Activated CD4-positive, alpha-beta T cell treated with anti-CD3 and anti-CD28 coated beads for 48 hours (primary cell): ENCODE measurements around the gene PTBP3.
"Not testable (repeated sequence)": the region's sequence is repeated elsewhere in the genome, so short reads cannot be mapped to it uniquely, and the experiment has no call there.

Source experiments
- DNase-seq: peaks from one replicate; pipeline ENCODE4 v3.0.0-alpha.2; 2020

The PTBP3 gene

DNA sequence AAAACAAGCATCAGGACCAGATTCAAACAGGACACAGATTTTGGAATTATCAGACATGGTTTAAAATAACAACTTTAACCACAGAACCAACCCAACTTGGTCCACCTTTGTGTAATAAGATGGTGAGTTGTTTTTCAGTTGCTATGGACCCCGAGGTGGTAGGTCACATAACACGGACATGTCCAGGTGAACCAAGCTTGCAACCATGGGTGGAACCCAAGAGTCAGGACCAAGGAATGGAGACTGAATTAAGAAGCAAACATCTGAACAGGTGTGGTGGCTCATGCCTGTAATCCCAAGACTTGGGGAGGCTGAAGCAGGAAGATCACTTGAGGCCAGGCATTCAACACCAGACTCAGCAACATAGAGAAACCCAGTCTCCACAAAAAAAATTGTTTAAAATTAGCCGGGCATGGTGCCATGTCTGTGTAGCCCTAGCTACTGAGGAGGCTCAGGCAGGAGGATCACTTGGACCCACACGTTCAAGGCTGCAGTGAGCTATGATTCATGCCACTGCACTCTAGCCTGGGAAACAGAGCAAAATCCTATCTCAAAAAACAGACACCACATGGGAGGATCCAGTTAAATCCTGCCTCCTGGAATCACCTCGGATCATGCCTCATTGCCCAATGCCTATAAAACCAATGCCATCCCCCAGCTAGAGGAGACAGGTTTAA is 10.6 kb downstream of the PTBP3 start:
- DNase-seq = no peak

DNA sequence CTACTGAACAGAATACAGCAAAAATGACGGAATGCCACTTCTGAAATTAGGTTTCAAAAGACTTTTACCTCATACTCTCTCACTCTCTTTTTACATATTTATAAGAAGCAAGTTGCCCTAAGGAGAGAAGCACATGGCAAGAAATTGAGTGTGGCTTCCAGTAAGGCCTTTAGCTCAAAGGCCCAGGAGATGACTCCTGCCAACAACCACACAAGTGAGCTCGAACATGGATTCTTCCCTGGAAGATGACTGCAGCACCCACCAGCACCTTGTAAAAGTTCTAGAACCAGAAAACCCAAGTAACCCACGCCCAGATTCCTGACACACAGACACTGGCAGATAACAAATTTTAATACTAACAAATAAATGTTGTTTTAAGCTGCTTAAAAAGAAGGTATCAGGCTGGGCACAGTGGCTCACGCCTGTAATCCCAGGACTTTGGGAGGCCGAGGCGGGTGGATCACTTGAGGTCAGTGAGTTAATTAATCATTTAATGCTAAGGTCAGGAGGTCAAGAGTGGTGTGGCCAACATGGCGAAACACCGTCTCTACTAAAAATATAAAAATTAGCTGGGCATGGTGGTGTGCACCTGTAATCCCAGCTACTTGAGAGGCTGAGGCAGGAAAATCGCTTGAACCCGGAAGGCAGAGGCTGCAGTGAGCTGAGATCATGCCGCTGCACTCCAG is 17.0 kb downstream of the PTBP3 start:
- no peak for DNase-seq

DNA sequence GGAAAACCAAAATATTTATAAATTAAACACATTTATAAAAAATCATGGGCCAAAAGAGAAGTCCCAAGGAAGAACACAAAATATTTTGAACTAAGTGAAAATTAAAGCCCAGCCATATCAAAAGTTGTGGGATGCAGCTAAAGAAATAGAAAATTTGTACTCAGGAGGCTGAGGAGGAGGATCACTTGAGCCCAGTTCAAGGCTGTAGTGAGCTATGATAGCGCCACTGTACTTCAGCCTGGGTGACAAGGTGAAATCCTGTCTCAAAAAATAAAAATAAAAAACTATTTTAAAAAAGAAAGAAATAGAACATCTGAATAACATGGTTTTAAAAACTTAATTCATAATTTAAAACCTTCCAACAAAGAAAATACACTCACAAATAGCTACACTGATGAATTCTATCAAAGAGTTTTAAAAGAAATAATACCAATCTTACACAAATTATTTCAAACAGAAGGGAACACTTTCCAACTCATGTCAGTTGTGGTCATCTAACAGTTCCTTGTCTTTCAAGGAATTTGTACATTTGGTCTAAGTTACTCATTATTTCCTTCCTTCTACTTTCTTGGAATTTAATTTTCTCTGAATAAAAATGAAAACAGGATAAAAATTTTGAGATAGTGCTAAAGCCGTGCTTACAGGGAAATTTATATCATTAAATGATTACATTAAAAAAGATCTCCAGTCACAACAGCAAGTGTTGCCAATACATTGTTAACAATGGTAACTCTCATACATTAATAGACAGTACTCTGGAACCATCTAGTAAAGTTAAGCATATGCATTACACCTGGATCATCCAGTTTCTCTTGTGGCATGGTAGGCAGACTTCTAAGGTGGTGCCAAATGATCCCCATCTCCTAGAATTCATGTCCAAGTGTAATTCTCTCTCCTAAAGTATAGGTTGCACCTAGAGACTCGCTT is 17.8 kb downstream of the PTBP3 start:
- no peak for DNase-seq

DNA sequence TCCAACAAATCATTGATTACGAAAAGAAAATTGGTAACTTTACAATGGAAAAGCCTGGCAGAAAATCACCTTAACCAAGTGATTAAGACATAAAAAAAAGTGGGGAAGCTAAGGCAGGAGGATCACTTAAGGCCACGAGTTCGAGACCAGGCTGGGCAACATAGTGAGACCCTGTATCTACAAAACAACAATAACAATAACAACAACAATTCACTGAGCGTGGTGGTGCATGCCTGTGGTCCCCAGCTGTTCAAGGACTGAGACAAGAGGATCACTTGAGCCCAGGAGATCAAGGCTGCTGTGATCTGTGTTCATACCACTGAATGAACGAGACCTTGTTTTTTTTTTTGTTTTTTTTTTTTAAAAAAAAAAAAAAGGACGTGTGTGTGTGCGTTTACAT is 21.3 kb downstream of the PTBP3 start:
- DNase-seq = no peak

DNA sequence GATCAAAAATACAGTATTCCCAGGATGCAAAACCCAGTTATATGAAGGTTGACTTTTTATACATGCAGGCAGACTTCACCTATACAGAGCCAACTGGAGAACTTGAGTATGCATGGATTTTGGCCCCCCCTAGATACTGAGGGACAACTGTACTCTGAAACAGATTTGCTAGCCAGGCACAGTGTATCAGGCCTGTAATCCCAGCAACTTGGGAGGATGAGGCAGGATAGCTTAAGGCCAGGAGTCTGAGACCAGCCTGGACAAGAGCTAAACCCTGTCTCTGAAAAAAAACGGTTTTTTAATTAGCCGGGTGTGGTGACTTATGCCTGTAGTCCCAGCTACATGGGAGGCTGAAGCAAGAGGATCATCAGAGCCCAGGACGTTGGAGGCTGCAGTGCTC is 21.9 kb downstream of the PTBP3 start:
- no peak for DNase-seq

DNA sequence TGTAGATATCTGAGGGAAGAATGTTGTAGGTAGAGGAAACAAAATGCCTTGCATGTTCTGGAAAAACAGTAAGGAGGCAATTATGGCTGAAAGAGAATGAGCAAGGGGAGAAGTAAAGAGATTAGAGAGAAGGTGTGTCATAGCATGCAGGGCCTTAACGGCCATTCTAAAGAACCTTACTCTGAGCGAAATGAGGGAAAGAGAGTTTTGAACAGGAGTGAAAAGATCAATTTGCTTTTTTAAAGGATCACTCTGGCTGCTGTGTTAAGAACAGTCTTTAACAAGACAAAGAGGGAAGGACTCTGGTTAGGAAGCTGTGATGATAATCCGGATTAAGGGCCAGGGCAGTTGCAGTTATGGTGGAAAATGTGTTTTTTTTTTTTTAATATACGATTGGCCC is 22.6 kb downstream of the PTBP3 start:
- DNase-seq = no peak

DNA sequence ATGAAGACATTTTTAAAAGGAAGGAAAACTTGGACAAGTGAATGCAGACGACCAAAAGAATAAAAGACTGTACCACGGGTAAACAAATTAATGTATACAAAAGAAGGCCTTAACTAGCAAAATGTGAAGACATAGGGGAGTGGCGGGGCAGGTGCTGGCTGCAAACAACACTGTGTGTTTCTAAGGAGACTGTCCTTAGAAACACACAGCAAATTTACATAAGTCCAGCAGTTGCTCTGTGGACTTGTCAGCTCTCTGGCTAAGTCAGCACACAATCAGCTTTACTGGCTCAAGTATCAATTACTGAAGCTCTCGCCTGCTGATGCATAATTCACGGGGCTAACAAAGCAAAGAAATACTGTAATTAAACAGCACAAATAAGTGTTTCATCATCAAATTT is 24.8 kb downstream of the PTBP3 start:
- no peak for DNase-seq

DNA sequence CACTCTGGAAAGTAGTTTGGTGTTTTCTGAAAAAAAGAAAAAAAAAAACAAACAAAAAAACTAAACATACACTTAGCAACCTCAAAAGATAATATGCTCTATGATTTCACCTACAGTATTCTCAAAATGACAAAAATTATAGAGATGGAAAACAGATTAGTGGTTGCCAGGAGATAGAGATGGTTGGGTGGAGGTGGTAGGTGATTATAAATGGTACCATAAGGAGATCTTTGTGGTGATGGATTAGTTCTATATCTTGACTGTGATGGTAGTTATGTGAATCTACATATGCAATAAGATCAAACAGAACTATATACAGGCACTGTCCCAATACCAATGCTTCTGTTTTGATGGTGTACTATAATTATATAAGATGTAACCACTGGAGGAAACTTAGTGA is 32.0 kb downstream of the PTBP3 start:
- no peak for DNase-seq

DNA sequence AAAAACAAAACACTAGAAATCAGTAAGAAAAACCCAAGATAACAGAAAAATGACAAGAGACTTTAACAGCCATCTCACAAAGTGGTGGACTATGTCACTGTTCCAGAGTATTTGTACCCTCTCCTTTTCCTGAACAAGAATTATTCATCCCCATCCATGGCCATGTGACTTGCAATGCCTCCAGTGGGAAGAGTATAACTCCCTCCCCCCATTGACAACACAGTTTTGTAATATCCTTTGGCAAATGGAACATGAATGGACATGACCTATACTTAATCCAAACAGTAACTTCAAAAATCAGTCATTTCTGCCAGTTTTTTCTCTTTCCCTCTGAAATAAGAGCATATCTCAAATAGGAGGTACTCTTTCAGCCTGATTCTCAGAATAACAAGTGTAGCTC is 33.9 kb downstream of the PTBP3 start:
- DNase-seq = no peak

DNA sequence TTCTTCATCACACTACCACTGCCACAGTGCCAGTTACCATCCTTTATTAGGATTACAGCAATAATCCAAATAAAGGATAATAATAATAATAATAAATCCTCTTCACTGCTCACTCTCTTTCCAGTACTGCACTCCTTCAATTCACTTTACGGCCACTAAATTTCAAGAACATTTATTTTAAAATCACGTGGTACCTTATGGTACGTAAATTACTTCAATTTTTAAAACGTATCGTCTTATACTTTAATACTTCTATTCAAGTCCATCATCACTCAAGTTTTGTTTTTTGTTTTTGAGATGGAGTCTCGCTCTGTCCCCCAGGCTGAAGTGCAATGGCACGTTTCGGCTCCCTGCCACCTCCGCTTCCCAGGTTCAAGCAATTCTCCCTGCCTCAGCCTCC is 36.5 kb downstream of the PTBP3 start:
- DNase-seq = no peak

DNA sequence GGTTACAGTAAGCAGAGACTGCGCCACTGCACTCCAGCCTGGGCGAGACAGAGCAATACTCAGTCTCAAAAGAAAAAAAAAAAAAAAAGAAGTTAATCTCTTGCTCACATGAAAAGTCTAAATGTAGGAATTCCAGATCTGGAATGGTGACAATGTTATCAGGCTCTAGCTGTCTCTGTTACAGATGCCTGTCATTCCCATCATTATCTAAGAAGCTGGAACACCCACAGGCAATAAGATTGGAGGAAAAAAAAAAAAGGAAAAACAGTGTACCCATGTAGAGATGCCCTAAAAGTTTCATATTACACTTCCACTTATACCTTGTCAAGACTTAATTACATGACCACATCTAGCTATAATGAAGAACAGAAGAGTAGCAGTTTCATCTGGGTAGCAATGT is 38.2 kb downstream of the PTBP3 start:
- DNase-seq = no peak

DNA sequence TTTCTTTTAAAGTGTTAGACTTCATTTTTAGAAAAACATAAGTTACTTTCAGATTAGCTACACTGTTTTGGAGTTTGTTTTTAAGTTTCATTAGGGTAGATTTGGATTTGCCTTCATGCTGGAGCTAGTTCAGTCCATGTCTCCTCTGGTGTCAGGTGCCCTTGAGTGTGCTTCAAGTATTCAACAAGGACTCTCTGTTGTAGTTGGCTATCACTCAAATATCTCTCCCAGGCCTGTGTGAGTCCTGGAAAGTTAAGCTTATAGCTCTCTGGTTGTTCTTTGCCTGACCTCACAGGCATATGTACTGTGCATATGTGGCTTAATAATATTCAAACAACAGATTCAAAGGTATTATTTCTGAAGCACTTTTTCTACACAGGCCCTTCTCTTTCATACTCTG is 45.4 kb downstream of the PTBP3 start:
- DNase-seq = no peak

DNA sequence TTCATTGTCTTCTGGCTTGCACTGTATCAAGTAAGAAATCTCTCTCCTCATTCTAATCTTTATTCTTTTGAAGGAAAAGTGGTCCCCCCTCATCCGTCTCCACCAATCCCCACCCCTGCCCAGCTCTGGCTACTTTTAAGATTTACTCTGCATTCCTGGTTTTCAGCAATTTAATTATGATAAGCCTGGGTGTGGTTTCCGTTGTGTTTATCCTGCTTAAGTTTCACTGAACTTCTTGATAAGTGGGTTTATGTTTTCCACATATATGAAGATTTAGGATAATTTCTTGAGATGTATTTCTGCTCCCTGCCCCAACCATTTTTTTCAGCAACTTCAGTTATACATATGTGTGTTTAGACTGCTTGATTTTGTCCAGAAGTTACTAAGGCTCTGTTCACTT is 46.5 kb downstream of the PTBP3 start:
- no peak for DNase-seq

DNA sequence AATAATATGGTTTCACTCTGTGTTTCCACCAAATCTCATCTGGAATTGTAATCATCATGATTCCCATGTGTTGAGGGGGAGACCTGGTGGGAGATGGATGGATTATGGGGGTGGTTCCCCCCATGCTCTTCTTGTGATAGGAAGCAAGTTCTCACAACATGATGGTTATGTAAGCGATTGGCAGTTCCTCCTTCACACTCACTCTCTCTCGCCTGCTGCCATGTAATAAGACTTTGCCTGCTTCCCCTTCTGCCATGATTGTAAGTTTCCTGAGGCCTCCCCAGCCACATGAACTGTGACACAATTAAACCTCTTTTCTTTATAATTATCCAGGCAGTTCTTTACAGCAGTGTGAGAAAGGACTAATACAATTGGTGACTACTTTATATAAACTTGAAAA is 48.4 kb downstream of the PTBP3 start:
- no peak for DNase-seq

DNA sequence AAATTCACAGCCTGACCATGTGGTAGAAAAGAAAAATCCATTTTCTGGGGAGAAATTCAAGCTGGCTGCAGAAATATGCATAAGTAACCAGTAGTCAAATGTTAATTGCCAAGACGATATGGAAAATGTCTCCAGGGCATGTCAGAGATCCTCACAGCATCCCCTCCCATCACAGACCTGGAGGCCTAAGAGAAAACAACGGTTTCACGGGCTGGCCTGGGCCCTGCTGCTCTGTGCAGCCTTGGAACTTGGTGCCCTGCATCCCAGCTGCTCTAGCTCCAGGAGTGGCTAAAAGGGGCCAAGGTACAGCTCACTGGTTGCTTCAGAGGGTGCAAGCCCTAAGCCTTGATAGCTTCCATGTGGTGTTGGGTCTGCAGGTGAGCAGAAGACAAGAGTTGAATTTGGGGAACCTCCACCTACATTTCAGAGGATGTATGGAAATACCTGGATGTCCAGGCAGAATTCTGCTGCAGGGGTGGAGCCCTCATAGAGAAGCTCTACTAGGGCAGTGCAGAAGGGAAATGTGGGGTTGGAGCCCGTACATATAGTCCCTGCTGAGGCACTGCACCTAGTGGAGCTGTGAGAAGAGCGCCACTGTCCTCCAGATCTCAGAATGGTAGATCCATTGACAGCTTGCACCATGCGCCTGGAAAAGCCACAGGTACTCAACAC is 49.7 kb downstream of the PTBP3 start:
- DNase-seq = no peak

DNA sequence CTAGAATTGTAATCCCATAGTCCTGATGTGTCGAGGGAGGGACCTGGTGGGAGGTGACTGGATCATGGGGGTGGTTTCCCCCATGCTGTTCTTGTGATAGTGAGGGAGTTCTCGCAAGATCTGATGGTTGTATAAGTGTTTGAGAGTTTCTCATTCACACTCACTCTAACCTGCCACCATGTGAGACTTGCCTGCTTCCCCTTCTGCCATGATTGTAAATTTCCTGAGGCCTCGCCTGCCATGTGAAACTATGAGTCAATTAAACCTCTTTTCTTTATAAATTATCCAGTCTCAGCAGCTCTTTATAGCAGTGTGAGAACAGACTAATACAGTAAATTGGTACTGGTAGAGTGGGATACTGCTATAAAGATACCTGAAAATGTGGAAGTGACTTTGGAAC is 50.6 kb downstream of the PTBP3 start:
- not testable (repeated sequence) for DNase-seq

DNA sequence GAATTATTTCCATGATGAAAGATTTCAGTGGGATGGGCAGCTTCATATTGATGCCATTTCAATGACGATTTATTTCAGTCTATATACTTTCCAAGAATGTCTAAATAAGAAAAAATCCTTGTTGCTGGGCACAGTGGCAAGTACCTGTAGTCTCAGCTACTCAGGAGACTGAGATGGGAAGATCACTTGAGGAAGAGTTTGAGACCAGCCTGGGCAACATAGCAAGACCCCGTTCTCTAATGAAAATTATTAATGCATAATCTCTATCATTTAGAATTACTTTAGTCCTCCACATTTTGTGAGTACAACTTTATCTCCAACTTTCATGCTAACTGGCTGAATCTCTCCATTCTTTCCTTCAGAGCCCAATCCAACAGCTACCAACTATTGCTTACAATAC is 52.5 kb downstream of the PTBP3 start:
- no peak for DNase-seq

DNA sequence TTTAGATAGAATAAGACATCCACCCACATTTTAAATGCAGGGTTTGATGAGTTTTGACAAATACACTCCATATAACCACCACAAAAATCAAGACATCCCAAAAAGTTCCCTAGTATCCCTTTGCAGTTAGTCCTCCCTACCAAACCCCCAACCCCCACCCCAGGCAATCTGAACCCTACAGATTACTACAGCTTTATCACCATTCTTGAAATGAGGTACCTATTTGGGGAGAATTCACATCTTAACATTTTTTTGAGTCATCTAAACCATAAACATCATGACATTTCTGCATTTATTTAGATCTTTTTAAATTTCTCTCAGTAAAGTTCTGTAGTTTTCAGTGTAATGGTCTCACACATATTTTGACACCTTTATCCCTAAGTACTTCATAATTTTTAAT is 53.9 kb downstream of the PTBP3 start:
- no peak for DNase-seq

DNA sequence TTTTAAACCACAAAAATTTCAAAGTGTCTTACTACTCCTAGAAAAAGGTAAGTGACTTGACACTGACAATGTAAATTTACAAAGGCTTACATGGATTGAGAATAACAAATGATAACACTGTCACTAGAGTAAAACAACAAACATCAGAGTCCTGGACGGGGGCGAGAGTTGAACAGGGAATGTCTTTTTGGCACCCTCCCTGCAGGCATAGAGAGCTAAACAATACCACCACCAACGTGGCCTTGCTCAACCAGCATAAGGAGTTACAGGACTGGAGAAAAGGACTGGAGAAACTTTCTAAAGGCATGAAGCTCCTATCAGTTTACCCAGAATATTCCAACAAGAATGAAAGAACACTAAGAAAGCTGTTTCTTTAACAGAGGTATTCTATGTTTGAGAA is 55.3 kb downstream of the PTBP3 start:
- no peak for DNase-seq

DNA sequence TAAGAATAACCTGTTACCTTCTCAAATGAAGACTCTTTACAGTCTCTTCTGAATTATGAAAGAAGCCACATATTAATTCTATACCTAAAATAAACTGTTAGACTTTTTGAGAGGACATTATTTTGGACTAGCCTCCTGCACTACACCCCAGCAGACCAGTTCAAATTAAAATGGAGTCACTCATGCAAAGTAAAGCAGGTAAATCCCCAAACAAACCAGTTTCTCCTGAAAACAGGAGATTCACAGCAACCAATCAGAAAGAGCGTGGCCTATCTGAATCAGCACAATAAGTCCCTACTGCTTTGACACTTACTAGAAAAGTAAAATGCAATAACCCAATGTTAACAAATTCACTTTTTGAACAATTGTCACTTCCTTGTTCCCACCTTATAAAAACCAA is 58.8 kb downstream of the PTBP3 start:
- DNase-seq = no peak

DNA sequence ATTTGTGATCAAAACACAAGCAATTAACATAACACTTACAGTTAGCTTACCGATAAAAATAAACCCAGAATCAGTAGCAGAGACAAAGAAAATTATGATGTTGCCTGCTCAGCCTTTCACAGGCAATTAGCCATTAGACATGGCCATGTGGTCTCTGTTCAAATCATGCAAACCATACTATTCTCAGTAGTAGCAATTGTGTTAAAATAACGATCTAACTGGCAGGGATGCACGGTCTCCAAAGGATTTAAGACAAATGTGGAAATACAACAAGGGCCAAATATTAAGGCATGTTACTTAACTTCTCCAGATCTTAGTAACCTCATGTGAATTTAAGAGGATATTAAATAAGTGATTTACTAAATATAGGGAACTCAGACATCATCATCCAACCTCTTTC is 59.5 kb downstream of the PTBP3 start:
- DNase-seq = no peak

DNA sequence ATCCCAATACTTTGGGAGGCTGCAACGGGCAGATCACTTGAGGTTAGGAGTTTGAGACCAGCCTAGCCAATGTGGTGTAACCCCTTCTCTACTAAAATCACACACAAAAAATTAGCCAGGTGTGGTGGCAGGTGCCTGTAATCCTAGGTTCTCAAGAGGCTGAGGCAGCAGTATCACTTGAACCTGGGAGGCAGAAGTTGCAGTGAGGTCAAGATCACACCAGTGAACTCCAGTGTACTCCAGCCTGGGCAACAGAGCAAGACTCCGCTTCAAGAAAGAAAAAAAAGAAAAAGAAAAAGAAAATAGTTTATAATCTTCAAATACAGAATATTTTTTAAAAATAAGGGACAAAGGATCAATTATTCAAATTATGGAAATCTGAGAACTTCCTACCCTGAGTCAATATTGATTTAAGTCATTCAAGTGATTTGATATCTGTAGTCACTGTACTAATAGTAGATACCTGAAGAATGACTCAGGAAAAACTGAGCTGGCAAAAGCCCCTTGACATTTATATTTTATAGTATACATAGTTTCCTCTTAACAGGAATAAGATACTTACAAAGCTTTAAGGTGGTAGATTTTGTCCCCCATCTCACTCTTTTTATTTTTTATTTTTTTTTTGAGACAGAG is 61.8 kb downstream of the PTBP3 start:
- no peak for DNase-seq

DNA sequence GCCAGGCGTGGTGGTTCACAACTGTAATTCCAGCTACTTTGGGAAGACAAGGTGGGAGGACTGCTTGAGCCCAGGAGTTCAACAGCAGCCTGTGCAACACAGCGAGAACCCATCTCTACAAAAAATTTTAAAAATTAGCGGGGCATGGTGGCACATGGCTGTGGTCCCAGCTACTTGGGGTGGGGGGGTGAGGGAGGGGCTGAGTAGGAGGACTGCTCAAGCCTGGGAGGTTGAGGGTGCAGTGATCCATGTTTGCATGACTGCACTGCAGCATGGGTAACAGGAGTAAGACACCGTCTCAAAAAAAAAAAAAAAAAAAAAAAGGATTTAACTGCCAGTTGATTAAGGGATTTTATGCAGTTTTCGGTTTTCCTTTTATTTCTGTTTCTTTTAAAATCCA is 65.0 kb downstream of the PTBP3 start:
- no peak for DNase-seq
